Stimulated activated CD8-positive, alpha-beta memory T cell treated with anti-CD3 and anti-CD28 coated beads, Interleukin-4, amount 100 ng/mL, for 4 hours (primary cell): Measurements from ENCODE around the gene BTF3L4.

ENCODE experiments used
- DNase-seq, 2 donors: peaks; one replicate each; pipeline ENCODE4 v3.0.0-alpha.2; 2020; ENCODE audit warnings: low read depth in 2 of 2, low spot score in 1 of 2

BTF3L4 gene

DNA sequence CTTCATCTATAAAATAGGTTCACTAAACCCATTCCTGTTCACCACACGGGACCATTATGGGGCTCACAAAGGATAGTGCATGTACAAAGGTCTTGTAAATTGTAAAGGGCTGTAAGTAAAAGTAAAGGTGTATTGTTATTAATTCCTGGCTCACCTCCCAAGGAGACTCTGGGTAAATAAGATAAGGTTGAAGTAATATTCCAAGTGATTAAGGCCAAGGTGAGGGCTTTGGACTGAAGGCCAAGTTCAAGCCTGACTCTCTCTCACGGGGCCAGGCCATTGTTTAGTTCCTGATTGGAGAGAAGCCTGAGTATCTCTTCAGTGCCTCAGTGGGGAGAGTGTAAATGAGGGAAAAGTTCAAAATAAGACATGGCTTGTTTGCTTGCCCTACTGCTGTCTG lies 66.3 kb downstream of the BTF3L4 start:
- no peak for DNase-seq

DNA sequence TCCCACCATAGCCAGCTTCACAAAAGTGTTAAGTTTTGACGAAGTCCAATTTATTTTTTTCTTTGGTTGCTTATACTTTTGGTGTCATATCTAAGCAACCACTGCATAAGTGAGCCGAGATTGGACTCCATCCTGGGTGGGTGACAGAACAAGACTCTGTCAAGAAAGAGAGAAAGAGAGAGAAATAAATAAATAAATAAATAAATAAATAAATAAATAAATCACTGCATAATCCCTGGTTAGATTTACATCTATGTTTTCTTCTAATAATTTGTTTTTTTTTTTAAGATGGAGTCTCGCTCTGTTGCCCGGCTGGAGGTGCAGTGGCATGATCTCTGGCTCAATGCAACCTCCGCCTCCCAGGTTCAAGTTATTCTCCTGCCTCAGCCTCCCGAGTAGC lies 67.5 kb downstream of the BTF3L4 start:
- DNase-seq: no peak

DNA sequence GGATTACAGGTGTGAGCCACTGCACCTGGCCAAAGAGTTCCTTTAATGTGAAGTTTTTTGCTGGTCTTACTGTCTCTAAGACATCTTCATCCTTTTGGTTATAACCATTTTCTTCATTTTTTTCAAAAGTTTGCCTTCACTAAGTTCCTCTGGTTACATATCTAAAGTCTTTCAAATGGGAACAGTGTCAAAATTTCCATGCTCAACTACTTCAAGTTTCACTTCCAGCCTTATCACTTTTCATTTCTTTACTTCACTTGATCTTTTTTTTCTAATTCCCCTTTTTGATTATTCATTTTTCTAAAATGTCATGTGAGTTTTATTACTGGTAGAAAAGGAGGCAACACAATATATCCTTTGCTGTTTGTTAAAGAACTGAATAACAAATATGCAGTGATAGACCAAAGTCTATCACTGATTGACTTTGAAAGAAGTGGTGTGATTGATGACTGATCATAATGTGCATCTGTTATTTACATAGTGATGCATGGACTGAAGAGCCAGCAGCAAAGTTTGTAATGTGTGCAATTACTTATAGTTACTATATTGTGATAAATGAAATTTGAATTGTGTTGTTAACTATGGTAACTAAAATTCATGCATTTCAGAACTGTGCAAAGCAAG lies 69.8 kb downstream of the BTF3L4 start:
- no peak for DNase-seq

DNA sequence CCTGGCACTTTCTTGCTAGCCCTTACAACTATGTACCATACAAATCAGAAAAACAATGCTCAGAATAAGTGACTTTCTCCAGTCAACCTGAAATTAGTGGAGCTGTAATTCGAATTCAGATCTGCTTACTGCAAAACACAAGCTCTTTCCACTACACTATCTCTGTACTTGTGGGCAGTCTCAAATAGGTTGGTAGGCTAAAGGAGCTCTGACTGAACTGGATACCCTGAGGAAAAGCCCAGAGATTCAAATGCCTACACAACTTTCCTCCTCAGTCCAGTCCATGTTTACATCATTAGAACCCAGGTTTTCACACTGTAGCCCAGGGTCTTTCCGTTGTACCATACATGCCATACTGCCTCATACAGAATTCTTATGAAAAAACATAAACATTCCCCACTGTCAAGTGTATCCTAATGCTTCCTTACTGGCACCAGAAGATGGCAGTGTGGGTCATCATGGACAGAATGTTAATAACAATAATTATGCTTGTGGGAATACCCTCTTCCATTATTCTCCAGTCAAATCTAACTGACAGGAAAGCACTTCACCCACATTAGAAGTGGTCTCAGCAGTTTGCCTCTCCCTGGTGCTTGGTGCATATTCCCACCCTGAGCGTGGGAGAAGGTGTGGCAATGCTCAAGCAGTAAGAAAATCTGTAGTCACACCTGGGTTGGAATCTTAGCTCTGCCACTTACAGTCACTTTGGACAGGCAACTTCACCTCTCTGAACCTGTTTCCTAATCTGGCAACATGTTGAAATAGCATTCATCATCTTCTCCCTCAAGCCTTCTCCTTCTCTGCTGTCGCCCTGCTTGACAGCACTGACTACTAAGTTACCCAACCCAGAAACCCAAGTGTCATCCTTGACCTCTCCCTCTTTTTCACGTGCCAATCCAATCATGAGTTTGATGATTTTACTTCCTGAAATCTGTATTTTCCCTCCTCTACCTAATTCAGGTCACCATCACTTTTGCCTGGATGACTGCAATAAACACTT lies 71.4 kb downstream of the BTF3L4 start:
- DNase-seq: no peak

DNA sequence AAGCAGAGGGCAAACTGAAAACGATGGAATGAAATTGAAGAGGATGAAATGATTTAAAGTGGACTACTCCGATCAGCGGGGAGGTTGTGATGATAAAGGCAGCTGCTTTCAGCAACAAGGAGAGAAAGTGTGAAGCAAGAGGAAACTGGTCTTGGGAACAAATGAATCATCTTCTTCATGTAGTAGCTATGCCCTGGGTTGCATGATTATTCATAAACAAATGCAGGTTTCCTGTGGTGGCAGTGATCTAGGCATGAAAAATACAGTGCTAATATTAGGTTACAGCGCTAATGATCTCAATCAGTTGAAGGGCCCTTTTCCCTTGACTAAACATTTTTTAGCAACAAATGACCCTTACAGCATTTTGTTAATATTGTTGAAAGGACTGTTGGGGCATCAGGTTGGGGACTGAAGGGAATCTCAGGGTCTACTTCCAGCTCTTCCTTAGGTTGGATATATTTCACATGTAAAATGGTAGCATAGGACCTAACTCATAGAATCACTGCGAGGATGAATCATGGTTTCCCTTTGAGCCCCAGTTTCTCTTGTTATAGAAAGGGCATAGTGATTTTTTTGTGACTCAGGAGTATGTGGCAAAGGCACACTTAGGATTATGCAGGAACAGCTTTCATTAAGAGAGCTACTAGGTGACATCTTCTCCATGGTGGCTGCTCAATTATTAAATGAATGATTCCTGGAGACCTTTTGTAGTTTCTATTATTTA lies 83.9 kb downstream of the BTF3L4 start:
- DNase-seq: no peak
